NOMO-1 (cell line): ENCODE results near the gene DOC2B.
"Not testable (repeated sequence)": the region's sequence is repeated elsewhere in the genome, so short reads cannot be mapped to it uniquely, and the experiment has no call there.

Source experiments
- DNase-seq, 2 experiments: peaks; one replicate each; lab custom pipeline; 2025; ENCODE audit not compliant: unreplicated experiment in 2 of 2; lab: John Stamatoyannopoulos, UW

The DOC2B gene

GRCh38 chr17:213286-214105 lies 32.0 kb upstream of the DOC2B start:
- no peak for DNase-seq

GRCh38 chr17:210402-210801 lies 29.0 kb upstream of the DOC2B start:
- DNase-seq = no peak

GRCh38 chr17:208429-208828 lies 27.0 kb upstream of the DOC2B start:
- DNase-seq = no peak

GRCh38 chr17:207775-208174 lies 26.3 kb upstream of the DOC2B start:
- no peak for DNase-seq

- no peak for DNase-seq
These were observed 25.6 kb upstream of the DOC2B start for GRCh38 chr17:206941-207560.

GRCh38 chr17:206484-206883 lies 25.0 kb upstream of the DOC2B start:
- not testable (repeated sequence) for DNase-seq

- no peak for DNase-seq
These were observed 24.4 kb upstream of the DOC2B start for GRCh38 chr17:205817-206216.

GRCh38 chr17:205148-205669 lies 23.8 kb upstream of the DOC2B start:
- no peak for DNase-seq

GRCh38 chr17:204427-205147 lies 23.1 kb upstream of the DOC2B start:
- no peak for DNase-seq

GRCh38 chr17:202501-202951 lies 21.1 kb upstream of the DOC2B start:
- DNase-seq = no peak

- DNase-seq = not testable (repeated sequence)
These were observed 20.3 kb upstream of the DOC2B start for GRCh38 chr17:201736-202135.

- not testable (repeated sequence) for DNase-seq
These were observed 19.8 kb upstream of the DOC2B start for GRCh38 chr17:201257-201656.

- no peak for DNase-seq
These were observed 19.1 kb upstream of the DOC2B start for GRCh38 chr17:200586-200985.

GRCh38 chr17:199806-200545 lies 18.5 kb upstream of the DOC2B start:
- DNase-seq = no peak

GRCh38 chr17:199191-199604 lies 17.7 kb upstream of the DOC2B start:
- DNase-seq = no peak

GRCh38 chr17:198225-198624 lies 16.8 kb upstream of the DOC2B start:
- not testable (repeated sequence) for DNase-seq

GRCh38 chr17:197352-197751 lies 15.9 kb upstream of the DOC2B start:
- DNase-seq = no peak

- DNase-seq = peak; percentile 38 to 56
These were observed 13.6 kb upstream of the DOC2B start for GRCh38 chr17:194828-195602.

GRCh38 chr17:193841-194806 lies 12.7 kb upstream of the DOC2B start:
- DNase-seq = no peak
